Mammary epithelial cell (primary cell): Measurements from ENCODE around the gene IER3.

Source experiments
- CTCF ChIP-seq, 2 donors: IDR thresholded peaks in 1 of 2; conservative IDR thresholded peaks in 1 of 2; 2 replicates each; pipeline ENCODE4 v1.5.1; 2011 to 2012; ENCODE audit warnings: inconsistent platforms in 2 of 2, low read length in 2 of 2, mild to moderate bottlenecking in 2 of 2, control low read depth in 1 of 2, low read depth in 1 of 2; ENCODE audit not compliant: insufficient read depth in 1 of 2; ENCODE audit errors: extremely low read depth in 1 of 2
- EZH2 ChIP-seq: IDR thresholded peaks from 2 replicates; pipeline ENCODE4 v1.6.1; 2012; ENCODE audit warnings: low read length, inconsistent platforms, borderline replicate concordance

GRCh38 chr6:30724906-30725667 is 19.3 kb downstream of the IER3 start:
- TF ChIP-seq CTCF (conservative IDR thresholded peaks at IDR 0.05 in 1 of 2, IDR thresholded peaks at IDR 0.05 in 1 of 2; ENCODE audit: extremely low read depth in 1 of 2, insufficient read depth in 1 of 2, low read depth in 1 of 2, low read length in 2 of 2) (no peak), EZH2 (no peak)
